GM18909 (cell line): ENCODE data around the gene GRIP2.

Experiments used
- ATAC-seq: cut with Tn5 transposase; IDR thresholded peaks from one replicate; pipeline ENCODE4 v1.9.1; 2021; ENCODE audit warnings: mild to moderate bottlenecking; ENCODE audit not compliant: unreplicated experiment, poor library complexity

The GRIP2 gene

GRCh38 chr3:14490255-14490654 is 49.9 kb downstream of the GRIP2 start:
- no peak for ATAC-seq

GRCh38 chr3:14489641-14490040 is 50.5 kb downstream of the GRIP2 start:
- ATAC-seq, result no peak

- no peak for ATAC-seq
Observed at GRCh38 chr3:14488286-14489041, 51.7 kb downstream of the GRIP2 start.

- ATAC-seq, result no peak
Observed at GRCh38 chr3:14487821-14488220, 52.3 kb downstream of the GRIP2 start.

GRCh38 chr3:14487086-14487485 is 53.1 kb downstream of the GRIP2 start:
- ATAC-seq, result no peak

- ATAC-seq, result no peak
Observed at GRCh38 chr3:14486460-14486859, 53.7 kb downstream of the GRIP2 start.

- no peak for ATAC-seq
Observed at GRCh38 chr3:14485981-14486380, 54.2 kb downstream of the GRIP2 start.

GRCh38 chr3:14484741-14485140 is 55.4 kb downstream of the GRIP2 start:
- ATAC-seq, result no peak

- no peak for ATAC-seq
Observed at GRCh38 chr3:14483286-14483685, 56.9 kb downstream of the GRIP2 start.

- no peak for ATAC-seq
Observed at GRCh38 chr3:14482271-14482721, 57.8 kb downstream of the GRIP2 start.

GRCh38 chr3:14481646-14482036 is 58.5 kb downstream of the GRIP2 start:
- ATAC-seq, result no peak

GRCh38 chr3:14481018-14481645 is 59.0 kb downstream of the GRIP2 start:
- ATAC-seq, result no peak

GRCh38 chr3:14480207-14481017 is 59.7 kb downstream of the GRIP2 start:
- ATAC-seq, result no peak

- ATAC-seq, result no peak
Observed at GRCh38 chr3:14479591-14479990, 60.6 kb downstream of the GRIP2 start.

- ATAC-seq, result no peak
Observed at GRCh38 chr3:14478956-14479550, 61.1 kb downstream of the GRIP2 start.

- no peak for ATAC-seq
Observed at GRCh38 chr3:14477311-14477935, 62.7 kb downstream of the GRIP2 start.

GRCh38 chr3:14476583-14477265 is 63.4 kb downstream of the GRIP2 start:
- no peak for ATAC-seq

- no peak for ATAC-seq
Observed at GRCh38 chr3:14475621-14476020, 64.5 kb downstream of the GRIP2 start.

GRCh38 chr3:14474363-14475081 is 65.6 kb downstream of the GRIP2 start:
- no peak for ATAC-seq
